Naive thymus-derived CD4-positive, alpha-beta T cell (primary cell): ENCODE data around the gene MYCN. TPM values are rescaled to one million over a fixed set of nuclear protein-coding genes. Genes with fewer than 3 reads are reported as not detected.

Experiments
- ATAC-seq: fragments of 150-1000 bp; cut with Tn5 transposase; 2 replicates; pipeline ENCODE4 v1.10.0; 2021; ENCODE audit warnings: mild to moderate bottlenecking, moderate library complexity
- CTCF ChIA-PET: fragments of 350-600 bp; sonication (Branson Sonifier 250); formaldehyde crosslinking; loops from one replicate; lab custom pipeline; 2021; ENCODE audit warnings: antibody characterized with exemption; lab: Charles Lee
- POLR2A ChIA-PET: fragments of 350-600 bp; sonication (Branson Sonifier 250); formaldehyde crosslinking; loops from one replicate; lab custom pipeline; 2021; ENCODE audit warnings: antibody characterized with exemption, inconsistent platforms; lab: Charles Lee
- DNase-seq, 9 donors: peaks; one replicate each; pipeline versions ENCODE4 v3.0.0 to v3.0.0-alpha.2; 2020 to 2022; ENCODE audit warnings: mixed read lengths in 1 of 9
- H3K27ac ChIP-seq: one replicate; pipeline ENCODE4 v1.7.0; 2013; ENCODE audit warnings: mild to moderate bottlenecking, low read depth, low read length, moderate library complexity
- H3K27me3 ChIP-seq, 2 donors: one replicate each; pipeline ENCODE4 v1.7.0; 2013; ENCODE audit warnings: low read length in 2 of 2, mild to moderate bottlenecking in 2 of 2, moderate library complexity in 2 of 2; ENCODE audit not compliant: control insufficient read depth in 2 of 2, insufficient read depth in 2 of 2
- H3K36me3 ChIP-seq, 3 experiments: 1 replicate in 2 of 3; 2 replicates in 1 of 3; pipeline ENCODE4 v1.7.0; 2013; ENCODE audit warnings: low read length in 3 of 3, mild to moderate bottlenecking in 3 of 3, moderate library complexity in 1 of 3; ENCODE audit not compliant: insufficient read depth in 3 of 3, control insufficient read depth in 2 of 3
- H3K4me1 ChIP-seq, 2 donors: one replicate each; pipeline ENCODE4 v1.7.0; 2013; ENCODE audit warnings: low read length in 2 of 2, mild to moderate bottlenecking in 2 of 2, moderate library complexity in 1 of 2; ENCODE audit not compliant: control insufficient read depth in 2 of 2, insufficient read depth in 2 of 2
- H3K4me3 ChIP-seq: 2 replicates; pipeline ENCODE4 v1.7.0; 2013; ENCODE audit warnings: mild to moderate bottlenecking, low read length
- H3K9me3 ChIP-seq, 3 experiments: 1 replicate in 2 of 3; 2 replicates in 1 of 3; pipeline ENCODE4 v1.7.0; 2013; ENCODE audit warnings: low read length in 3 of 3; ENCODE audit not compliant: control insufficient read depth in 2 of 3
- H3K27ac Mint-ChIP-seq, 9 donors: one replicate each; pipeline ENCODE4 v1.8.0; 2020 to 2022; ENCODE audit warnings: mixed read lengths in 9 of 9, mild to moderate bottlenecking in 8 of 9, moderate library complexity in 5 of 9, inconsistent platforms in 2 of 9
- H3K27me3 Mint-ChIP-seq, 5 donors: one replicate each; pipeline ENCODE4 v1.8.0; 2021 to 2022; ENCODE audit warnings: mixed read lengths in 5 of 5, mild to moderate bottlenecking in 1 of 5
- H3K36me3 Mint-ChIP-seq, 5 donors: one replicate each; pipeline ENCODE4 v1.8.0; 2020 to 2022; ENCODE audit warnings: mixed read lengths in 5 of 5, mild to moderate bottlenecking in 3 of 5, inconsistent platforms in 1 of 5
- H3K4me1 Mint-ChIP-seq, 7 donors: one replicate each; pipeline ENCODE4 v1.8.0; 2020 to 2022; ENCODE audit warnings: mixed read lengths in 7 of 7, mild to moderate bottlenecking in 3 of 7, inconsistent platforms in 1 of 7
- H3K4me3 Mint-ChIP-seq, 10 donors: one replicate each; pipeline ENCODE4 v1.8.0; 2020 to 2022; ENCODE audit warnings: mild to moderate bottlenecking in 10 of 10, mixed read lengths in 10 of 10, moderate library complexity in 6 of 10, inconsistent platforms in 2 of 10
- H3K9me3 Mint-ChIP-seq, 11 donors: one replicate each; pipeline ENCODE4 v1.8.0; 2020 to 2022; ENCODE audit warnings: mixed read lengths in 11 of 11, mild to moderate bottlenecking in 4 of 11, inconsistent platforms in 1 of 11, moderate library complexity in 1 of 11
- intact Hi-C, 2 donors: fragments of 100-400 bp; cut with micrococcal nuclease; formaldehyde crosslinking; loops; one replicate each; pipeline ENCODE4 v1.15.1; 2023
- polyA plus RNA-seq, 2 donors: library from polyadenylated mRNA; unstranded; fragments of 300-500 nt; fragmentation: Illumina TruSeq; gene quantifications; one replicate each; pipeline ENCODE4 v1.2.3, GENCODE V29; 2021
- total RNA-seq, 6 experiments: library from RNA in 5 of 6; stranded (reverse) in 5 of 6; gene quantifications; 1 replicate in 5 of 6; 2 replicates in 1 of 6; pipeline ENCODE4 v1.2.3 and lab custom pipeline; 2021 to 2026

Gene MYCN
- total and polyA plus RNA-seq, 7 experiments from 2014 or later = 0.21 to 2.3 (median 0.47) TPM; not detected in 3

DNA sequence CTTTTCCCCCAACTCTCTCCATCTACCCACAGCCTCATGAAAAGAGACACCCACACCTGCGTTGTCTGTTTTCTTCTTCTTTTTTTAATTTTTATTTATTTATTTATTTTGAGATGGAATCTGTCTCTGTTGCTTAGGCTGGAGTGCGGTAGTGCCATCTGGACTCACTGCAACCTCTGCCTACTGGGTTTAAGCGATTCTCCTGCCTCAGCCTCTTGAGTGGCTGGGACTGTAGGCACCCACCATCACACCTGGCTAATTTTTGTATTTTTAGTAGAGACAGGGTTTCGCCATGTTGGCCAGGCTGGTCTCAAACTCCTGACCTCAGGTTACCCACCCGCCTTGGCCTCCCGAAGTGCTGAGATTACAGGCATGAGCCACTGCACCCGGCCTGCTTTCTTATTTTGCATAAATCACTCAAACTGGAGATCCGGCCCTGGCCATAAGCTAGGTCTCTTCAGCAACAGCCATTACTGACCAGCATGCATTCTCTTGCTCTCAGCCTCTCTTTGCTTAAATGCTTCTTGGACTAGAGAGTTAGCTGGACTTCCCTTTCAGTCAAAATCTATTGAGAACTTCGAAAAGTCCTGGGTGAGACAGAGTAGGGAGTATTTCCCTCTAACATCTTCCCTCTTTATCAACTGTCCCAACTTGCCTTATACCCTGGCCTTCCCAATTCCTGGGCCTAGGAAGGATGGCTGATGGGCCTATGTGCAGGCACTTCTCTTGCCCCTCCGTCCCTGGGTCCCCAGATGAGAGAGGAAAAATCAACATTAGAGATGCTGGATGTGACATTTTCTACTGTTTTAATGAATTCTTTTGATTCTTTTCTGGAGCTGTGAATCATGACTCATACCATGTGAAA is 27.3 kb downstream of the MYCN start:
- Histone ChIP-seq H3K4me3 (no peak overlapping the region), H3K27ac (no peak overlapping the region), H3K9me3 (no peaks in the 10 kb centered on the region), H3K4me1 (peaks cover 10 to 23% of the 10 kb centered on the region in 2 donors), H3K36me3 (no peaks in the 10 kb centered on the region), H3K27me3 (no peaks in the 10 kb centered on the region)
- no peaks in the 10 kb centered on the region for H3K36me3 Mint-ChIP-seq
- DNase-seq (no peak), ATAC-seq (no peak)
- intact Hi-C loops = no loop called here
- peaks cover 0 to 2% (median 0%) of the 10 kb centered on the region in 5 donors for H3K27me3 Mint-ChIP-seq
- H3K4me1 Mint-ChIP-seq = peaks cover 19 to 74% (median 55%) of the 10 kb centered on the region in 7 donors
- peaks cover 0 to 4% (median 0%) of the 10 kb centered on the region in 11 donors for H3K9me3 Mint-ChIP-seq
- ChIA-PET POLR2A (interaction anchor here (0.7 to 1.1 kb wide), 3 partner anchors 8 to 137 kb away, joined by 3 to 5 read pairs (median 4); no protein-coding TSS in a partner anchor), CTCF (no interaction called here)
- H3K4me3 Mint-ChIP-seq = peak overlapping the region in 3 of 10 donors; percentile 35 to 88 (median 36)
- H3K27ac Mint-ChIP-seq = peak overlapping the region in 8 of 9 donors; percentile 64 to 91 (median 87)

DNA sequence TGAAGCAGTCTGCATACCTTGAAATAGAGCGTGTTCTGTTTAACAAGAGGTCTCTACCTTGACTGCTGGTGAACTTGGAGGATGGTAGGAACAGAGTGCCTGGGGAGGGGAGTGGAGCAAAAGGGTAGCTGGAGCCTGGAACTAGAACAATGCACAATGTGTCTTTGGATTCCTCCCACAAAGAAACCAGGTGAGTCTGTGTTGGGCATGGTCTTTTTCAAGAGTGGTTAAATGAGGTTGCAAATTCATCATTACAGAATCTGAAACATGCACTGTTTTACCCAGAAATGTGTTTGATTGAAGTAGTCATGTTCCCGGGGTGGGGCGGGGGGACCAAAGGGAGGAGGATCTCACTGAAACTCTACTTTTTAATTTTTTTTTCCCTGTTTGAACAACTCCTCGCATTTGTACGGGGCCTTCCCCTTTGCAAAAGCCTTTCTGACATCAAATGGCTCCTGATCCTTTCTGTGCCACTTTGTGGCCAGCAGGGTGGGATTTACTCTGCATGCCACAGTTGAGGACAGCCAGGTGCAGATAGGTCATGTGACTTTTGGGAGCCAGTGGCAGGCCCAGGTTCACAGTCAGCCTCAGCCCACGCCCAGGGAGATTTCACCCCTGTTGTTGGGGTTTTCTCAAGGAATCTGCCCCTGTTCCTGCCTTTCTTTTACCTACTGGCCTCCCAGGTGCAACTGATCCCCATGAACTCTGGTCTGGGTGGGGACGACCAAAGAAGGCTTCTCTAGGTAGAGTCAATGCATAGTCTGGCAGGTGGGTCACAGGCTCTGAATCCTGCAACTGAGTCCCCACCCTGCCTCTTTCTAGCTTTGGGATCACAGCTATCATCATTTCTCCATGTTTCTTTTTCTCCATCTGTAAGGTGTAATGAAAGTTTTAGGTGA is 28.2 kb downstream of the MYCN start:
- no peaks in the 10 kb centered on the region for H3K36me3 ChIP-seq
- Mint-ChIP-seq H3K27ac (peak overlapping the region in 8 of 9 donors; percentile 64 to 91 (median 82)), H3K4me3 (peak overlapping the region in 4 of 10 donors; percentile 3 to 36 (median 12)), H3K27me3 (peaks cover 0 to 2% (median 0%) of the 10 kb centered on the region in 5 donors), H3K9me3 (peaks cover 0 to 4% (median 0%) of the 10 kb centered on the region in 11 donors), H3K4me1 (peaks cover 19 to 75% (median 56%) of the 10 kb centered on the region in 7 donors), H3K36me3 (no peaks in the 10 kb centered on the region)
- no peaks in the 10 kb centered on the region for H3K27me3 ChIP-seq
- ATAC-seq = no peak
- peaks cover 10 to 23% of the 10 kb centered on the region in 2 donors for H3K4me1 ChIP-seq
- H3K27ac ChIP-seq = no peak overlapping the region
- no peak overlapping the region for H3K4me3 ChIP-seq
- H3K9me3 ChIP-seq = no peaks in the 10 kb centered on the region
- intact Hi-C loops = no loop called here
- no peak for DNase-seq
- CTCF ChIA-PET = no interaction called here
- POLR2A ChIA-PET = interaction anchor here (0.7 to 1.2 kb wide), 3 partner anchors 7 to 48 kb away, joined by 3 to 5 read pairs (median 4); no protein-coding TSS in a partner anchor

DNA sequence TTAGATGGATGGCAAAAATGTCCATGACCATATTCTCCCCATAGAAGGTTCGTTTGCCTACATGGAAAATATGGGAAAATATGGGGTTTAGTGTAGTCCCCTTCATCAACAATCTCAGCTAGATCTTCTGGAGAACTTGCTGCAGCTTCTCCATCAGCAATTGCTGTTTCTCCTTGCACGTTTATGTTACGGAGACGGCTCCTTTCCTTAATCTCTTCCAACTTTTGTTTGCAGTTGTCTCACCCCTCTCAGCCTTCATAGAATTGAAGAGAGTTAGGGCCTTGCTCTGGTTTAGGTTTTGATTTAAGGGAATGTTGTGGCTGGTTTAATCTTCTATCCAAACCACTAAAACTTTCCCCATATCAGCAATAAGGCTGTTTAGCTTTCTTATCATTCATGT is 28.9 kb downstream of the MYCN start:
- Mint-ChIP-seq H3K27ac (peak overlapping the region in 5 of 9 donors; percentile 15 to 88 (median 24)), H3K4me3 (peak overlapping the region in 1 of 10 donors; percentile 8), H3K27me3 (peaks cover 0 to 2% (median 0%) of the 10 kb centered on the region in 5 donors), H3K4me1 (peaks cover 19 to 68% (median 50%) of the 10 kb centered on the region in 7 donors), H3K36me3 (no peaks in the 10 kb centered on the region), H3K9me3 (peaks cover 0 to 1% (median 0%) of the 10 kb centered on the region in 11 donors)
- no peak overlapping the region for H3K4me3 ChIP-seq
- H3K9me3 ChIP-seq = no peaks in the 10 kb centered on the region
- ChIA-PET POLR2A (interaction anchor here (1.2 kb wide), 1 partner anchor 47 kb away, joined by 3 read pairs; no protein-coding TSS in a partner anchor), CTCF (no interaction called here)
- peaks cover 10 to 23% of the 10 kb centered on the region in 2 donors for H3K4me1 ChIP-seq
- H3K36me3 ChIP-seq = no peaks in the 10 kb centered on the region
- intact Hi-C loops = no loop called here
- H3K27ac ChIP-seq = no peak overlapping the region
- ATAC-seq = no peak
- no peaks in the 10 kb centered on the region for H3K27me3 ChIP-seq
- no peak for DNase-seq

DNA sequence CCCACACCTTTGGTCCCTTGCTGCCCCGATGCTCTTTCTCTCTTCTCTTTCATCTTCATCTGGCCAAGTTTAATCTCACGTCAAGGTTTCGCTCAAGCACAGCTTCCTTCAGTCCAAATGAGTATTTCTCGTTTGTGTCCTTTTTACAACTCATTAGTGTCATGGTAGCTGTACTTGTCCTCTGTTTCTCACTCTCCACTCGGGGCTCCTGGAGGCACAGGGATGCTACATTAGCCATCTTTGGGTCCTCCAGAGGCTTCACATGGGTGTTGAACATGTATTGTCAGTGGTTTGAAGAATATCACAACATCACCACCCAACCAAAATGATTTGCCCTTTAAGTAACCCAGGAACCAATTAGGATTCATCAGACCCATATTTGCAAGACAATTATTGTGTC is 30.4 kb downstream of the MYCN start:
- intact Hi-C loops = no loop called here

DNA sequence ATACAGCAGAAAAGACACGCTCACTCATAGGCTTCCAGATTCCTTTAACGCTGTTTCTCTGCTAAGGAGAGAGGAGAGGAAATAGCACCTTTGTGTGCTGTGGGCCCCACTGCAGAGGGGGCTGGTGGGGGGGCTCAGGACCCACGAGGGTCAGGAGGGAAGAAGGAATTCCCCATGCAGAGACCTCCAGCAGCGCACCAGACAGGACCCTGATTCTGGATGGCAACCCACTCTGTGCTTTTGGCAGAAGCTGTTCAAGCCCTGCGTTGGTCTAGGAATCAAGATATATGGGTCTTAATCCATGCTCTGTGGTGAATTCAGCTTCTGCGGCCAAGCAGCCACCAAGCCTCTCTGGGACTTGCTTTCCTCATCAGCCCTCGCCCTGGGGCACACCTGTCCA is 31.0 kb downstream of the MYCN start:
- Histone ChIP-seq H3K36me3 (no peaks in the 10 kb centered on the region), H3K4me1 (peaks cover under 1 to 7% of the 10 kb centered on the region in 2 donors), H3K9me3 (no peaks in the 10 kb centered on the region), H3K27me3 (no peaks in the 10 kb centered on the region), H3K4me3 (no peak overlapping the region), H3K27ac (no peak overlapping the region)
- Mint-ChIP-seq H3K27me3 (peaks cover 0 to 2% (median 0%) of the 10 kb centered on the region in 5 donors), H3K36me3 (no peaks in the 10 kb centered on the region), H3K4me1 (peaks cover 10 to 49% (median 34%) of the 10 kb centered on the region in 7 donors), H3K9me3 (peaks cover 0 to 1% (median 0%) of the 10 kb centered on the region in 11 donors), H3K27ac (no peak overlapping the region), H3K4me3 (no peak overlapping the region)
- no peak for DNase-seq
- intact Hi-C loops = no loop called here
- ChIA-PET POLR2A (no interaction called here), CTCF (no interaction called here)
- no peak for ATAC-seq

More for the DNA sequence above, 30.4 kb downstream of the MYCN start:
- peaks cover 15 to 56% (median 40%) of the 10 kb centered on the region in 7 donors for H3K4me1 Mint-ChIP-seq
- ChIA-PET CTCF (interaction anchor here (1.0 kb wide), 1 partner anchor 31 kb away, joined by 4 read pairs; the partner anchor contains the start of gene MYCN), POLR2A (no interaction called here)
- no peak overlapping the region for H3K4me3 ChIP-seq
- no peak overlapping the region for H3K27ac ChIP-seq
- H3K27ac Mint-ChIP-seq = no peak overlapping the region
- DNase-seq (no peak), ATAC-seq (no peak)
- peaks cover 6 to 13% of the 10 kb centered on the region in 2 donors for H3K4me1 ChIP-seq
- peaks cover 0 to 2% (median 0%) of the 10 kb centered on the region in 5 donors for H3K27me3 Mint-ChIP-seq
- H3K9me3 Mint-ChIP-seq = peaks cover 0 to 1% (median 0%) of the 10 kb centered on the region in 11 donors
- no peaks in the 10 kb centered on the region for H3K36me3 ChIP-seq
- no peaks in the 10 kb centered on the region for H3K36me3 Mint-ChIP-seq
- no peaks in the 10 kb centered on the region for H3K9me3 ChIP-seq
- H3K27me3 ChIP-seq = no peaks in the 10 kb centered on the region
- no peak overlapping the region for H3K4me3 Mint-ChIP-seq
